Fibroblast of gingiva (primary cell): ENCODE results near the gene EXOSC3.

Experiments
- DNase-seq: peaks from one replicate; pipeline ENCODE4 v3.0.0-alpha.2; 2011; ENCODE audit warnings: low read depth

EXOSC3 gene

GRCh38 chr9:37732086-37732741 is 52.6 kb downstream of the EXOSC3 start:
- DNase-seq: no peak

- DNase-seq: no peak
Measured at GRCh38 chr9:37730839-37731238, 54.0 kb downstream of the EXOSC3 start.

- no peak for DNase-seq
Measured at GRCh38 chr9:37730256-37730655, 54.6 kb downstream of the EXOSC3 start.
